ENCODE measurements around the gene QRICH1.

QRICH1 gene

GRCh38 chr3:49121132-49121736, 27.4 kb upstream of the QRICH1 start:
- no peaks in the 10 kb centered on the region for H3K27me3 ChIP-seq (ENCODE audit: insufficient read depth, low read depth)
- H3K36me3 ChIP-seq (ENCODE audit: insufficient read depth), result no peaks in the 10 kb centered on the region
- no peak overlapping the region; the same call in 1 of the 2 replicates for H3K9ac ChIP-seq
- H3K4me3 ChIP-seq (IDR thresholded peaks at IDR 0.05; ENCODE audit: insufficient read depth, low read depth, low read length), result no peak overlapping the region
- TF ChIP-seq CTCF (conservative IDR thresholded peaks at IDR 0.05; ENCODE audit: low read depth, low read length), result no peak
- peaks cover 4% of the 10 kb centered on the region for H3K4me1 ChIP-seq (ENCODE audit: low read depth, poor library complexity, severe bottlenecking)
- no peaks in the 10 kb centered on the region for H4K20me1 ChIP-seq (ENCODE audit: insufficient read depth)
- peak overlapping the region; percentile 63 for H3K27ac ChIP-seq
- peaks cover 12% of the 10 kb centered on the region; the same call in 1 of the 2 replicates for H3K79me2 ChIP-seq (ENCODE audit: insufficient read depth, low read depth)
- 0 out of 2 replicates have a peak overlapping the region, but pooled peaks have one; percentile 33 for H3K4me2 ChIP-seq
- peak overlapping the region; percentile 41; the same call in 1 of the 2 replicates for H2AFZ ChIP-seq (ENCODE audit: low read depth)

- peak within 1 kb of the TSS; percentile 63 for H3K27ac ChIP-seq
- TF ChIP-seq CTCF (conservative IDR thresholded peaks at IDR 0.05; ENCODE audit: low read depth, low read length), result no peak
- H3K27me3 ChIP-seq (ENCODE audit: insufficient read depth, low read depth), result no peaks in the 10 kb centered on the region
- H3K4me1 ChIP-seq (ENCODE audit: low read depth, poor library complexity, severe bottlenecking), result peaks cover 4% of the 10 kb centered on the region
- peak within 1 kb of the TSS; percentile 78 for H3K9ac ChIP-seq
- H3K79me2 ChIP-seq (ENCODE audit: insufficient read depth, low read depth), result peaks cover 12% of the 10 kb centered on the region; the same call in 1 of the 2 replicates
- peak within 1 kb of the TSS; percentile 54 for H2AFZ ChIP-seq (ENCODE audit: low read depth)
- no peaks in the 10 kb centered on the region for H3K36me3 ChIP-seq (ENCODE audit: insufficient read depth)
- H3K4me2 ChIP-seq, result peak within 1 kb of the TSS; percentile 98
- no peaks in the 10 kb centered on the region for H4K20me1 ChIP-seq (ENCODE audit: insufficient read depth)
- H3K4me3 ChIP-seq (IDR thresholded peaks at IDR 0.05; ENCODE audit: insufficient read depth, low read depth, low read length), result peak within 1 kb of the TSS; percentile 64
Observed at GRCh38 chr3:49120438-49121131, 26.7 kb upstream of the QRICH1 start, which contains the start of gene USP19. Gene USP19 (minus strand): TSS chr3:49120823. CDS start chr3:49119145, 1,678 bp downstream.

GRCh38 chr3:49120096-49120437, 26.2 kb upstream of the QRICH1 start:
- Histone ChIP-seq H2AFZ (ENCODE audit: low read depth) (peak overlapping the region; percentile 54), H3K27ac (peak overlapping the region; percentile 63)

GRCh38 chr3:49119439-49119838, 25.6 kb upstream of the QRICH1 start:
- H4K20me1 ChIP-seq (ENCODE audit: insufficient read depth), result no peaks in the 10 kb centered on the region
- H3K27ac ChIP-seq, result no peak overlapping the region
- peaks cover 12% of the 10 kb centered on the region; the same call in 1 of the 2 replicates for H3K79me2 ChIP-seq (ENCODE audit: insufficient read depth, low read depth)
- peak overlapping the region; percentile 78; the same call in 1 of the 2 replicates for H3K9ac ChIP-seq
- peaks cover 4% of the 10 kb centered on the region for H3K4me1 ChIP-seq (ENCODE audit: low read depth, poor library complexity, severe bottlenecking)
- H3K27me3 ChIP-seq (ENCODE audit: insufficient read depth, low read depth), result no peaks in the 10 kb centered on the region
- H3K4me2 ChIP-seq, result peak overlapping the region; percentile 98
- peak overlapping the region; percentile 57 for H3K4me3 ChIP-seq (IDR thresholded peaks at IDR 0.05; ENCODE audit: insufficient read depth, low read depth, low read length)
- H3K36me3 ChIP-seq (ENCODE audit: insufficient read depth), result no peaks in the 10 kb centered on the region
- H2AFZ ChIP-seq (ENCODE audit: low read depth), result no peak overlapping the region
- no peak for TF ChIP-seq CTCF (conservative IDR thresholded peaks at IDR 0.05; ENCODE audit: low read depth, low read length)

More at GRCh38 chr3:49120096-49120437, 26.2 kb upstream of the QRICH1 start:
- no peaks in the 10 kb centered on the region for H4K20me1 ChIP-seq (ENCODE audit: insufficient read depth)
- peak overlapping the region; percentile 64 for H3K4me3 ChIP-seq (IDR thresholded peaks at IDR 0.05; ENCODE audit: insufficient read depth, low read depth, low read length)
- H3K9ac ChIP-seq, result peak overlapping the region; percentile 78
- no peaks in the 10 kb centered on the region for H3K27me3 ChIP-seq (ENCODE audit: insufficient read depth, low read depth)
- H3K36me3 ChIP-seq (ENCODE audit: insufficient read depth), result no peaks in the 10 kb centered on the region
- H3K4me1 ChIP-seq (ENCODE audit: low read depth, poor library complexity, severe bottlenecking), result peaks cover 4% of the 10 kb centered on the region
- H3K79me2 ChIP-seq (ENCODE audit: insufficient read depth, low read depth), result peaks cover 12% of the 10 kb centered on the region; the same call in 1 of the 2 replicates
- peak overlapping the region; percentile 98 for H3K4me2 ChIP-seq
- TF ChIP-seq CTCF (conservative IDR thresholded peaks at IDR 0.05; ENCODE audit: low read depth, low read length), result no peak

Measured in KMS-11 (cell line).